Lung (tissue), 12 donors: ENCODE data around the gene MED12. TPM values are rescaled to one million over a fixed set of nuclear protein-coding genes. Genes with fewer than 3 reads are reported as not detected.
"Not testable (repeated sequence)": the region's sequence is repeated elsewhere in the genome, so short reads cannot be mapped to it uniquely, and the experiment has no call there.

Experiments used
- ATAC-seq: fragments of 200-7000 bp; cut with Tn5 transposase; one replicate; pipeline ENCODE4 v1.9.1; 2020; ENCODE audit warnings: moderate number of reproducible peaks; ENCODE audit not compliant: insufficient read depth, low FRiP score
- DNase-seq, 3 donors: peaks; one replicate each; pipeline ENCODE4 v3.0.0-alpha.2; 2013 to 2017
- H3K27ac ChIP-seq, 2 donors: one replicate each; pipeline ENCODE4 v1.5.1; 2013; ENCODE audit warnings: mild to moderate bottlenecking in 2 of 2, moderate library complexity in 2 of 2, control low read depth in 1 of 2, inconsistent platforms in 1 of 2, low read depth in 1 of 2, low read length in 1 of 2
- H3K27me3 ChIP-seq, 3 donors: one replicate each; pipeline ENCODE4 v1.5.1; 2013; ENCODE audit warnings: low read length in 2 of 3; ENCODE audit not compliant: control insufficient read depth in 3 of 3, insufficient read depth in 3 of 3
- H3K36me3 ChIP-seq, 4 donors: one replicate each; pipeline ENCODE4 v1.5.1; 2013; ENCODE audit warnings: low read length in 4 of 4, mild to moderate bottlenecking in 1 of 4, moderate library complexity in 1 of 4; ENCODE audit not compliant: control insufficient read depth in 4 of 4, insufficient read depth in 4 of 4
- H3K4me1 ChIP-seq, 5 donors: one replicate each; pipeline ENCODE4 v1.5.1; 2013; ENCODE audit warnings: low read length in 5 of 5, mild to moderate bottlenecking in 2 of 5, moderate library complexity in 1 of 5; ENCODE audit not compliant: control insufficient read depth in 5 of 5, insufficient read depth in 5 of 5
- H3K4me3 ChIP-seq: one replicate; pipeline ENCODE4 v1.5.1; 2013; ENCODE audit warnings: mild to moderate bottlenecking, control low read depth, moderate library complexity
- H3K9ac ChIP-seq, 2 donors: one replicate each; pipeline ENCODE4 v1.5.1; 2013; ENCODE audit warnings: low read length in 2 of 2, control low read depth in 1 of 2; ENCODE audit not compliant: insufficient read depth in 1 of 2
- H3K9me3 ChIP-seq, 4 donors: one replicate each; pipeline ENCODE4 v1.5.1; 2013; ENCODE audit warnings: low read length in 3 of 4, mild to moderate bottlenecking in 1 of 4, moderate library complexity in 1 of 4; ENCODE audit not compliant: control insufficient read depth in 4 of 4, insufficient read depth in 3 of 4
- CTCF ChIP-seq: IDR thresholded peaks from 2 replicates; pipeline ENCODE4 v1.5.1; 2012; ENCODE audit warnings: mild to moderate bottlenecking; ENCODE audit errors: control extremely low read depth, extremely low read depth
- WGBS, 2 donors: extraction: QIAGEN DNeasy Blood & Tissue Kit; methylation state at CpG; one replicate each; pipeline ENCODE4 v1.1.7; 2013; 5-methylcytosine and 5-hydroxymethylcytosine counted together
- polyA plus RNA-seq, 2 donors: library from polyadenylated mRNA; stranded (reverse); fragments of 200-250 nt; gene quantifications; one replicate each; pipeline ENCODE4 v1.2.1, GENCODE V29; 2013
- total RNA-seq, 2 donors: library from RNA; depleted of rRNA in 1 of 2; stranded (reverse); fragments of >200 nt in 1 of 2; gene quantifications; one replicate each; pipeline ENCODE4 v1.2.1, GENCODE V29; 2014 to 2021
- donor health status: control.
- donor health status: control.
- donor health status: Bipolar disorder and iron deficiency.
- donor health status: healthy.
- donor health status: DM: yes; HTN: yes; CAD: no.

The MED12 gene
- total and polyA plus RNA-seq, 4 donors, result 10.3 to 41.1 (median 24.9) TPM

GRCh38 chrX:71175531-71175930, 57.1 kb downstream of the MED12 start:
- H3K27me3 ChIP-seq, result no peaks in the 10 kb centered on the region
- H3K4me1 ChIP-seq, result peaks cover 0 to 4% (median 0%) of the 10 kb centered on the region in 5 donors
- H3K9me3 ChIP-seq, result no peaks in the 10 kb centered on the region
- TF ChIP-seq CTCF, result no peak
- no peak for ATAC-seq
- no peak overlapping the region for H3K27ac ChIP-seq
- H3K36me3 ChIP-seq, result no peaks in the 10 kb centered on the region
- no peak overlapping the region for H3K4me3 ChIP-seq
- H3K9ac ChIP-seq, result no peak overlapping the region
- DNase-seq, result no peak
- 87 to 95% methylated on average over 5 of the region's 5 CpGs for WGBS, 2 donors

GRCh38 chrX:71177327-71177726, 58.9 kb downstream of the MED12 start:
- Histone ChIP-seq H3K9ac (no peak overlapping the region), H3K4me3 (no peak overlapping the region), H3K9me3 (no peaks in the 10 kb centered on the region), H3K27me3 (no peaks in the 10 kb centered on the region), H3K27ac (no peak overlapping the region), H3K36me3 (no peaks in the 10 kb centered on the region), H3K4me1 (peaks cover 0 to under 1% (median 0%) of the 10 kb centered on the region in 5 donors)
- TF ChIP-seq CTCF, result no peak
- WGBS, 2 donors, result 55 to 91% methylated on average over 3 of the region's 3 CpGs
- no peak for DNase-seq
- no peak for ATAC-seq

GRCh38 chrX:71178908-71179307, 60.5 kb downstream of the MED12 start:
- TF ChIP-seq CTCF, result peak; percentile 81
- no peaks in the 10 kb centered on the region for H3K9me3 ChIP-seq
- no peak overlapping the region for H3K4me3 ChIP-seq
- ATAC-seq (no peak), DNase-seq (peak; percentile 68 to 87 (median 83))
- 2 to 6% methylated on average over 4 of the region's 4 CpGs for WGBS, 2 donors
- H3K9ac ChIP-seq, result no peak overlapping the region
- peaks cover 0 to 16% (median 6%) of the 10 kb centered on the region in 5 donors for H3K4me1 ChIP-seq
- H3K36me3 ChIP-seq, result no peaks in the 10 kb centered on the region
- H3K27me3 ChIP-seq, result no peaks in the 10 kb centered on the region
- H3K27ac ChIP-seq, result no peak overlapping the region

- DNase-seq, H3K27me3 ChIP-seq, H3K4me3 ChIP-seq, H3K27ac ChIP-seq, H3K9ac ChIP-seq, ATAC-seq, H3K36me3 ChIP-seq, H3K9me3 ChIP-seq: not testable (repeated sequence)
- peaks cover 0 to 19% (median 7%) of the 10 kb centered on the region in 5 donors for H3K4me1 ChIP-seq
- 82 to 87% methylated on average over 9 of the region's 9 CpGs for WGBS, 2 donors
These were observed 62.3 kb downstream of the MED12 start for GRCh38 chrX:71180579-71181265.
